Fibroblast of the aortic adventitia (primary cell): Measurements from ENCODE around the gene PHLPP2. TPM values are rescaled to one million over a fixed set of nuclear protein-coding genes. Genes with fewer than 3 reads are reported as not detected.

Source experiments
- DNase-seq: peaks from one replicate; pipeline ENCODE4 v3.0.0-alpha.2; 2010; ENCODE audit warnings: low read depth
- H3K4me3 ChIP-seq: 2 replicates; pipeline ENCODE4 v1.5.1; 2011; ENCODE audit warnings: low read depth, mild to moderate bottlenecking, control low read depth, low read length, moderate library complexity
- total RNA-seq: library from RNA; depleted of rRNA; stranded (reverse); fragments of >200 nt; gene quantifications from 2 replicates; pipeline ENCODE4 v1.2.3, GENCODE V29; 2012; ENCODE audit warnings: low replicate concordance
- TF ChIP-seq, protein P1 (sequence below): IDR thresholded peaks from 2 replicates; pipeline ENCODE4 v1.5.1; 2011; ENCODE audit warnings: mild to moderate bottlenecking, low read length, control low read depth, inconsistent platforms; ENCODE audit not compliant: insufficient read depth

PHLPP2 gene
- total RNA-seq, 1 donor = 7.8 TPM

DNA sequence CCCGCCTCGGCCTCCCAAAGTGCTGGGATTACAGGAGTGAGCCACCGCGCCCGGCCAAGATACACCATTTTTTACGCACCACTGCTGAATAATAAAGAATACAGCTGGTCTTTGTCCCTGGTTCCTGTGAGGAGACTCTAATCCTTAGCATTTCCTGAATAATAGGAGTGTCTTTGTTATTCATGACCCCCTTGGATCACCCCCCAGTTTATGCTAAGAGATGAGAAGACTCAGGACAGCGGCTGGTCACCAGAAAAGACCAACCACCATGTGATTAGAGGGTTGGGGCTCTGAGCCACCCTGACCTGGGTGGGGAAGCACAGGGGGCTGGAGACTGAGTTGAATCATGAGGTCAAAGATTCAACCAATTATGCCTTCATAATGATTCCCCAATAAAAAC, 17.3 kb downstream of the PHLPP2 start:
- TF ChIP-seq, protein P1, sequence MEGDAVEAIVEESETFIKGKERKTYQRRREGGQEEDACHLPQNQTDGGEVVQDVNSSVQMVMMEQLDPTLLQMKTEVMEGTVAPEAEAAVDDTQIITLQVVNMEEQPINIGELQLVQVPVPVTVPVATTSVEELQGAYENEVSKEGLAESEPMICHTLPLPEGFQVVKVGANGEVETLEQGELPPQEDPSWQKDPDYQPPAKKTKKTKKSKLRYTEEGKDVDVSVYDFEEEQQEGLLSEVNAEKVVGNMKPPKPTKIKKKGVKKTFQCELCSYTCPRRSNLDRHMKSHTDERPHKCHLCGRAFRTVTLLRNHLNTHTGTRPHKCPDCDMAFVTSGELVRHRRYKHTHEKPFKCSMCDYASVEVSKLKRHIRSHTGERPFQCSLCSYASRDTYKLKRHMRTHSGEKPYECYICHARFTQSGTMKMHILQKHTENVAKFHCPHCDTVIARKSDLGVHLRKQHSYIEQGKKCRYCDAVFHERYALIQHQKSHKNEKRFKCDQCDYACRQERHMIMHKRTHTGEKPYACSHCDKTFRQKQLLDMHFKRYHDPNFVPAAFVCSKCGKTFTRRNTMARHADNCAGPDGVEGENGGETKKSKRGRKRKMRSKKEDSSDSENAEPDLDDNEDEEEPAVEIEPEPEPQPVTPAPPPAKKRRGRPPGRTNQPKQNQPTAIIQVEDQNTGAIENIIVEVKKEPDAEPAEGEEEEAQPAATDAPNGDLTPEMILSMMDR = no peak
- DNase-seq = no peak
- H3K4me3 ChIP-seq = no peak overlapping the region

DNA sequence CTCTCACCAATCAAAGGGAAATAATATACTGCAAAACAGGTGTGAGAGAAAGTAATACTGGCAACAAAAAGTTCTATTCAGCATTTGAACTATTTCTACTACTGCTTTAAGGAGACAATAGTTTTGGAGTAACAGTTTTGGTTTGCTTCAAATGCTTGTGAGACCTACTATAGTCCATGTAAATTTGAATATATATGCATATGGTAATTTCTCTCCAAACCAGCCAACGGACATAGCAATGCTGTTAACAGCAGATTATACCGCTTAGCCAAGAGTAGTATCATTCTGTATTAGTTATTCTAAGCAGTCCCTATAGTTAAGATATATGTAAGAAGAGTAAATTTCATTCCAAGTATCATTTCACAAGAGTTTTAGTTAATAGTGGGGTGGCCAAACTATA, 18.5 kb downstream of the PHLPP2 start:
- DNase-seq = no peak
- no peak overlapping the region for H3K4me3 ChIP-seq
- TF ChIP-seq, protein P1 = no peak

DNA sequence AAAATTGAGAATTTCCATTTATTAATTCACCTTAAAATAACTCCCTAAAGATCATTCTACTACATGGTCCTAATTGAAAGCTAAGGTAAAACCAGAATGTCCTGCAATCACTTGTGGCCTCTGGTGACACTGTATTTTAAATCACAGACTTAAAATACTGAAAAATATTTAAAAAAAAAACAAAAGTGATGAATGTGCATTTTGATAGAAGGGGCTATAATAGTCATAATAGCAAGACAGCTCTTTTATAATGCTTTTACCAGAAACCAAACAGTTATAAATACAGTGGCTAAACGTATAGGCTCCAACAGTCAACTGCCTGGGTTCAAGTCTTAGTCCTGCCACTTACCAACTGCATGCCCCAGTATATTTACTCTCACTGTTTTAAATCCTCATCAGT, 21.2 kb downstream of the PHLPP2 start:
- no peak overlapping the region for H3K4me3 ChIP-seq
- TF ChIP-seq, protein P1 = no peak
- no peak for DNase-seq

DNA sequence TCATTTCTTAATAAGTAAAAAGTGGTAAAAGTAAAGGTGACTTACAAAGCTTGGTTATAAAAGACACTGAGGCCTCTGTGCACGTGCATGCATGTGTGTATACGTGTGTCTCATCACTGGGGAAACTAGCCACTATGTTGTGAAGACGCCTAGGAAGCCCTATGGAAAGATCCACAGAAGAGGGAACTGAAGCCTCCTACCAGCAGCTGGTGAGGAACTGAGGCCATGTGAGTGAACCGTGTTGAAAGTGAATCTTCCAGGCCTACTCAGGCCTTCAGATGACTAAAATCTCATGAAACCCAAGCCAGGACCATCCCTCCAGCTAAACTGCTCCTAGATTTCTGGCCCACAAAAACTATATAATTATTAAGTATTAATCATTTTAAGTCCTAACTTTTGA, 23.7 kb downstream of the PHLPP2 start:
- H3K4me3 ChIP-seq = no peak overlapping the region
- TF ChIP-seq, protein P1 = no peak
- no peak for DNase-seq

DNA sequence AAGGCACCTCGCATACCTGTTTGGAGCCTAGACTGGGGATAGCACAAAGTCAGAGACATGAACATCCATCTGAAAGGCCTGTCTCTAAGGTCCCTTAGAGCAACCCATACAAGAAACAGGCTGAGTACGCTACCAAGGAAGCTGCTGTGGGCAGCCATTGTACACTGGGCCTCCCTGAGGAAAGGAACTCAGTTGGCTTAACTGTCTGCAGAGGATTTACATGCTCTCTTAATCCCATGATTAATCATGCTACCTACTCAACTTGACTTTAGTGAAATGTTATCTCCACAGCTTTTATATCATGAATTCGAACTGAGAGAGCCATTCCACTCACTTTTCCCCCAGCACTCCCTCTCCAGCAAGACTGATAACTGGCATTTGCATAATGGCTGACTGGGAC, 26.0 kb downstream of the PHLPP2 start:
- TF ChIP-seq, protein P1 = no peak
- H3K4me3 ChIP-seq = no peak overlapping the region

DNA sequence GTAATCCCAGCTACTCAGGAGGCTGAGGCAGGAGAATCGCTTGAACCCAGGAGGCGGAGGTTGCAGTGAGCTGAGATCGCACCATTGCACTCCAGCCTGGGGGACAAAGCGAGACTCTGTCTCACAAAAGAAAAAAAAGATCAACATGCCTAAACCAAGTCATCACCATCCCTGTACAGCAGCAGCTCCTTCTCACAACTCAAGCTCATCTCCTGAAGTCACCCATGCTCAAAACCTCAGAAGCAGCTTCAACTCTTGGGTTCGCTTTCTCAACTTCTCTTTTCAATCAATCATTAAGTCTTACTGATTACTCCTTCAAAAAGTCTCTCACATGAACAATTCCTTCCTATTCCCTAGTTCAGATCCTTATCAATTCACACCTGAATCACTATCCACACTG, 31.3 kb downstream of the PHLPP2 start:
- TF ChIP-seq, protein P1 = no peak
- no peak overlapping the region for H3K4me3 ChIP-seq
- no peak for DNase-seq

More for the DNA sequence above, 26.0 kb downstream of the PHLPP2 start:
- no peak for DNase-seq

DNA sequence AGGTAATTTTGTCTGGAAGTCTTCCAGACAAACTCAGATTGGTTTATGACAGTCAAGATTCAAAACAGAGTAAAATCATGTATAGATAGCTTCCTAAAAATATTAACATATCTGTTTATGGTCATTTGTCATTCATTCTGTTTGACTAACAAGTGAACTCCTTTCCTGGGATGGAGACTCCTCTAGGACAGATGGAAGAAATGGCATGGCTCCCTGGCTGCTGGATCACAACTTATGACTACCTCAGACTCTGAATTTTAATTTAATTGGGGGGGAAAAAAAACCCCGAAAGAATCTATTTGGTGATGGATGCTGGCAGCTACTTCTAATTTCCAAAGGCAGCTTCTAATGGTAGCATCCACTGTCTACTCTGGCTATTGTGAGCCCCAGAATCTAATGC, 34.6 kb downstream of the PHLPP2 start:
- H3K4me3 ChIP-seq = no peak overlapping the region
- TF ChIP-seq, protein P1 = no peak
- DNase-seq = no peak
